Head of caudate nucleus (tissue), 42 donors: ENCODE results near the gene PDXP.
"Not testable (repeated sequence)": the region's sequence is repeated elsewhere in the genome, so short reads cannot be mapped to it uniquely, and the experiment has no call there.

Experiments
- DNase-seq, 42 donors: peaks; one replicate each; pipeline versions ENCODE4 v3.0.0 to v3.0.0-alpha.2; 2020 to 2021; ENCODE audit warnings: mixed read lengths in 7 of 42
- intact Hi-C: fragments of 100-400 bp; cut with DNase I; formaldehyde crosslinking; loops from one replicate; pipeline ENCODE4 v1.15.0; 2022

The PDXP gene

GRCh38 chr22:37640591-37641560, 17.6 kb upstream of the PDXP start:
- intact Hi-C loops = loop anchor here (5.0 kb wide), 1 partner anchor 41 kb away; no protein-coding TSS in a partner anchor
- no peak for DNase-seq

- intact Hi-C loops = loop anchor here (5.0 kb wide), 1 partner anchor 41 kb away; no protein-coding TSS in a partner anchor
- DNase-seq = no peak
Measured at GRCh38 chr22:37641561-37641949, 17.0 kb upstream of the PDXP start.

DNA sequence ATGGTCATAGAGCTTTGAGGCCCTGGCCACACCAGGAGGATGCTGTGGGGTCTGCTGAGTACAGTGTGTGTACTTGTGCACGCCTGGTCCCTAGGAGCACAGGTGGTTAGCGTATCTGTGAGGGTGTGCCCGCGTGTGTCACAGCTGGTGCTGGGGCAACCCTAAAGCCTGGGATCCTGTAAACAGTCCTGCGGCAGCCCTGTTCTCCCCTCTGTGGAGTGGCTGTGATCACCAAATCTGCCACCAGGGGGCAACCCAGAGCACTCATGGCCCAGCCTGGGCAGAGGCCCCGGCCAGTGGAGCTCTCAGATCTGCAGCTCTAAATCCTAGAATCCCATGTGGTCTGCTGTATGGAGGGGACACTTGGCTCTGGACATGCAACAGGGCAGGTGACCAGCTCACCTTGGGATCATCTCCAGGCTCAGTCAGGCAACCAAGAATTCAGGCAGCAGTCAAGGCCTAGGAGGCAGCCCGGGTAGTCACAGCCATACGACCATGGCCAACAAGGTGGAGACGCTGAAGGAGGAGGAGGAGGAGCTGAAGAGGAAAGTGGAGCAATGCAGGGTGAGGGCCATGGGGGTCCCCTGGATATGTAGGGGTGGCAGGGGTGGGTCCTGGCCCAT, 15.2 kb upstream of the PDXP start:
- peak; percentile 51 to 95 (median 88) for DNase-seq
- intact Hi-C loops = loop anchor here (5.0 kb wide), 1 partner anchor 39 kb away; no protein-coding TSS in a partner anchor

- no peak for DNase-seq
- intact Hi-C loops = no loop called here
Measured at GRCh38 chr22:37647317-37647716, 11.2 kb upstream of the PDXP start.

DNA sequence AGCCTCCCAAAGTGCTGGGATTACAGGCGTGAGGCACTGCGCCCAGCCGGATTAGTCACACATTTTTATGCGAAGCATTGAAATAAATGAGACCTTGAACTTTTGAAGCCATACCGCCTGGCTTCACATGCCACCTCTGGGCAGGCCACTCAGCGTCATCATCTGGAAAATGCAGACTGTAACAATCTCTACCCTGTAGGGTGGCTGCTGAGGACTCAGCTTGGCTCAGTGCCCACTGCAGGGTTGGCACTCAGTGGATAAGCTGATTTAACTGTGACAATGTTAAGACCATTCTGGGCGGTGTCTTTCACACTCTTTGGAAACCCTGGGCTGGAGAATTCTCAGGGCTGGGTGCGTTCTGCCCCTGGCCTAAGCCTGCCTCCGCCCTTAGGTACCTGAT, 10.6 kb upstream of the PDXP start:
- intact Hi-C loops = no loop called here

DNA sequence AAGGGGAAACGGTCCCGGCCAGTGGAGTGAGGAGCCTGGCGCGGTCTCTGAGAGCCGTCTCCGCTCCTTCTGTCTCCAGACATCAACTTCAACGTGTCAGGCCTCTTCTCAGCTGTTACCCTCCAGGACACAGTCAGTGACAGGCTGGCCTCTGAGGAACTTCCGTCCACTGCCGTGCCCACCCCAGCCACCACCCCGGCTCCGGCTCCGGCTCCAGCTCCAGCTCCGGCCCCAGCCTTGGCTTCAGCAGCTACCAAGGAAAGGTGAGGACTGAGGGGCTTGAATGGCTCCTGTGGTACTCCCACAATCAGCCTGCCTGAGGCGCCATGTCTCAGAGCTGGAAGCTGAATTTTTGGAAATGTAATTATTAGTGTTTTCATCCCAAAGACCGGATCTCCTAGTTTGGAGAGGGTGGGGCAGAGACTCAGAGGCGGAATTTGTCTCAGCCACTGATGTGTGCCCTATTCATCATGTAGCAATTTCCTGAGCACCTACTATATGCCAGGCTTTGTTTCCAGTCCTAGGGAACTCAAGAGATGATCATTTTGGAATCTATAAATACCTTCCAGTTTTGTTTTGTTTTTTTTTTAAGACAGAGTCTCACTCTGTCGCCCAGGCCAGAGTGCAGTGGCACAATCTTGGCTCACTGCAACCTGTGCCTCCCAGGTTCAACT, 7.9 kb upstream of the PDXP start:
- intact Hi-C loops = no loop called here
- no peak for DNase-seq

More for the DNA sequence above, 10.6 kb upstream of the PDXP start:
- no peak for DNase-seq

DNA sequence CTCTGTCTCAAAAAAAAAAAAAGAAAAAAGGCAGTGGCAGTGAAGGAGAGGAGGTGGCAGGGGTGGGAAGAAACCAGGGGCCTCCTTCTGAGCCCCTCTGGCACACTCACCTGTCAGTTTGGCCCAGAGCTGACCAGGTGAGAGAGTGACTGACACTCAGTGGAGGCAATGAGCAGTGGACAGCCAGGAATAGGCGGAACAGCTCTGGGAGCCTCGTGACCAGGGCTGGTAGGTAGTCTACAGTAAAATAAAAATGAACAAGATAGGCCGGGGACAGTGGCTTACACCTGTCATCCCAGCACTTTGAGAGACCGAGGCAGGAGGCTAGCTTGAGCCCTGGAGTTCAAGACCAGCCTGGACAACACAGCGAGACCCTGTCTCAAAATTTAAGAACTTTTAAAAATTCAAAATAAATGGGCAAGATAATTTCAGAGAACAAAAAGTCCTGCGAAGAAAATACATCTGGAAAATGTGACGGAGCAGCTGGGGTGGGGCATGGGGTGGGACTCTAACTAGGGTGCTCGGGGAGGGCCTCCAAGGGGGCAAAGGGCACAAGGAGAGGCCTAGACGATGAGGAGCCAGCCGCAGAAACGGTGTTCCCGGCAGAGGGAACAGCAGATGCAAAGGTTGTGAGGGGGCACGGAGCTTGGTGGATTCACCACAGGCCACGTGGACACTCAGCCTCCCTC, 3.8 kb upstream of the PDXP start:
- no peak for DNase-seq
- intact Hi-C loops = no loop called here

- intact Hi-C loops = no loop called here
- no peak for DNase-seq
Measured at GRCh38 chr22:37655252-37655563, 3.3 kb upstream of the PDXP start.

- intact Hi-C loops, DNase-seq: not testable (repeated sequence)
Measured at GRCh38 chr22:37656583-37656982, 1.9 kb upstream of the PDXP start.

GRCh38 chr22:37657590-37658132, 862 bp upstream of the PDXP start:
- intact Hi-C loops = no loop called here
- no peak for DNase-seq

GRCh38 chr22:37659066-37659896, 758 bp downstream of the PDXP start:
- peak in 40 of 42 donors; percentile 28 to 78 (median 60) for DNase-seq
- intact Hi-C loops = no loop called here

GRCh38 chr22:37659897-37660708, 1.6 kb downstream of the PDXP start:
- intact Hi-C loops = loop anchor here (10.0 kb wide), 1 partner anchor 145 kb away; the partner anchor contains the start of gene GCAT

GRCh38 chr22:37660709-37661045, 2.2 kb downstream of the PDXP start:
- no peak for DNase-seq
- intact Hi-C loops = loop anchor here (10.0 kb wide), 1 partner anchor 144 kb away; the partner anchor contains the start of gene GCAT

More at GRCh38 chr22:37659897-37660708, 1.6 kb downstream of the PDXP start:
- no peak for DNase-seq

DNA sequence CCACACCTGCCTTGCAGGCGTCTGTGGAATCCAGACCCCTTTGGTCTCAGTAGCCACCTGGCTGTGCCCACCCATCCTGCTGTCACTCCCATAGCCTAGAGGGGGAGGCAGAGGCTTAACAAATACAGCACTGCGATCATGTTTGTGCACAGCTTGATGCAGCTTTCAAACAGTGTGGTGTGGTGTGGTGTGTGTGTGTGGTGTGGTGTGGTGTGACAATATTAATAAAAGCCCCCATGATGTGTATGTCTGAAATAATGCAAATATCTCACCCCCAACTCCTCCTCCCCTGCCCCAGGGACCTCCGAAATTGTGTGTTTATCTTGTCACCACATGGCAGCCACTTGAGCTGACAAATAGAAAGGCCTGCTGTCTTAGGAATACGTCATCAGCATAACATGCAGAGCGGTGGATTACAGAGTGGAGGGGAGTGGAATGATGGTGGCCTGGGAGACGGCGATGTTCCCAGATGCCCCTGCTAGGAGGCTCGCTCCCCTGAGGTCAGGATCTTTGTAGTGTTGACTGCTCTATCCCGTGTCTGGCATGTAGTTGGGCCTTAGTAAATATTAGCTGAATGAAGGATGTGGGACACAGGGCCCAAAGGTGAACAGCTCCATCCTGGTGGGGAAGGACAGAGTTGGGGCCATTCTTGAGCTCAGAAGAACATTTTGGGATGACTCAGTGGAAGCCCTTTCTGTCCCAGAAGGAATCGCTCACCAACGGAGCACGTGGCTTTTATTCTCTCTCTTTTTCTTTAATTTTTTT, 2.8 kb downstream of the PDXP start:
- intact Hi-C loops = loop anchor here (10.0 kb wide), 1 partner anchor 143 kb away; the partner anchor contains the start of gene GCAT
- peak in 26 of 42 donors; percentile 24 to 74 (median 48) for DNase-seq

GRCh38 chr22:37662039-37662438, 3.5 kb downstream of the PDXP start:
- intact Hi-C loops = loop anchor here (10.0 kb wide), 1 partner anchor 143 kb away; the partner anchor contains the start of gene GCAT
- DNase-seq = peak in 2 of 42 donors; percentile 32 to 37

DNA sequence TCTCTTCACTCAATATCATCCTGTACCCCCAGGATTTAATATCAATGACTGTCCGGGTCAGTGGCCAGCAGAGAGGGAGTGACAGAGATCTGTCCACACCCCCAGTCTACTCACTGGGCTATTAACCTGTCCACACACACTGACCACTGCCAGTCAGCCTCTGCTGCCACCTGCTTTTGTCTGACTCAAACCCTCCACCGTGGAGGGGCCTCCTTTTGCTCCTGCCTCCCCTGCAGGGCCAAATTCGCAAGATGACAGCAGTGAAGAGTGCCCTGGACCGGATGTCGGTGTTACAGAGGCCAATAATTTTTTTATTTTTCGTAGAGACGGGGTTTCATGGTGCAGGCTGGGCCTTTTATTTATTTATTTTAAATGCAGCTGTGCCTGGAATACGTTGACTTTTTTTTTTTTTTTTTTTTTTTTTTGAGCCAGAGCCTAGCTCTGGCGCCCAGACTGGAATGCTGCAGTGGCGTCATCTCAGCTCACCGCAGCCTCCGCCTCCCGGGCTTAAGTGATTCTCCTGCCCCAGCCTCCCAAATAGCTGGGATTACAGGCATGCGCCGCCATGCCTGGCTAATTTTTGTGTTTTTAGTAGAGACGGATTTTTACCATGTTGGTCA, 5.1 kb downstream of the PDXP start:
- intact Hi-C loops = loop anchor here (10.0 kb wide), 1 partner anchor 141 kb away; the partner anchor contains the start of gene GCAT
- DNase-seq = no peak
